Measurements from ENCODE around the gene TTC7B. TPM values are rescaled to one million over a fixed set of nuclear protein-coding genes. Genes with fewer than 3 reads are reported as not detected.

The TTC7B gene
- total and polyA plus RNA-seq, 2 donors (not counting 1 experiment from before 2014, with no cell fraction given) = 18.8 to 37.5 TPM

DNA sequence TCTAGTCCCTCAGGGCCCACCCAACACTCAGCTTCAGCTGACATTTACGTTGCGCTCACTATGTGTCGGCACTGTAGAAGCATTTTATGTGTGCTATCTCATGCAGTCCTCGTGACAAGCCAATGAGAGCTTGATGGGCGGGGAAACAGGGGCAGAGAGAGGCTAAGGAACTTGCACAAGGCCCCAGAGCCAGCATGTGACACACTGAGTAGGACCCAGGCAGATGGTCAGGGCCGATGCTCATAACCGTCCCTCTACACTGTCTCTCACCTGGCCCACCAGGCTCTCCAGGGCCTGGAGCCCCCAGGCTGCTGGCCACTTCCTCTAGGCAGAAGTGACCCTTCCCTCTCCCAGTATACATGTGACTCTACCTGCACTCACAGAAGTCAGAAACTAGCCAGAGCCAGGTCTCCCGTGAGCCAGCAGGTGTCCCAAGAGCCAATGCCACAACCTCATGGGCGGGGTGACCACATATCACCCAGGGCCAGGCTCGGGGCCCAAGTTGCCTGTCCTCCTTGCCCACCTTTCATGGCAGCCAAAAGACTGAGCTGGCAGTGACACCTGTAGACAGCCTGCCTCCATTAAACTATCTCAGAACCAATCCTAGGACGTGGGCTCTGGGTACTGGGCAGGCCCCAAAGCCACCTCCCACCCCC is 38.3 kb downstream of the TTC7B start:
- H3K4me1 ChIP-seq (ENCODE audit: control insufficient read depth, extremely low read depth, insufficient read depth, low read length) = no peaks in the 10 kb centered on the region
- no peak for TF ChIP-seq EZH2 (IDR thresholded peaks at IDR 0.05; ENCODE audit: low read length, missing control alignments)
- TF ChIP-seq, protein P1, sequence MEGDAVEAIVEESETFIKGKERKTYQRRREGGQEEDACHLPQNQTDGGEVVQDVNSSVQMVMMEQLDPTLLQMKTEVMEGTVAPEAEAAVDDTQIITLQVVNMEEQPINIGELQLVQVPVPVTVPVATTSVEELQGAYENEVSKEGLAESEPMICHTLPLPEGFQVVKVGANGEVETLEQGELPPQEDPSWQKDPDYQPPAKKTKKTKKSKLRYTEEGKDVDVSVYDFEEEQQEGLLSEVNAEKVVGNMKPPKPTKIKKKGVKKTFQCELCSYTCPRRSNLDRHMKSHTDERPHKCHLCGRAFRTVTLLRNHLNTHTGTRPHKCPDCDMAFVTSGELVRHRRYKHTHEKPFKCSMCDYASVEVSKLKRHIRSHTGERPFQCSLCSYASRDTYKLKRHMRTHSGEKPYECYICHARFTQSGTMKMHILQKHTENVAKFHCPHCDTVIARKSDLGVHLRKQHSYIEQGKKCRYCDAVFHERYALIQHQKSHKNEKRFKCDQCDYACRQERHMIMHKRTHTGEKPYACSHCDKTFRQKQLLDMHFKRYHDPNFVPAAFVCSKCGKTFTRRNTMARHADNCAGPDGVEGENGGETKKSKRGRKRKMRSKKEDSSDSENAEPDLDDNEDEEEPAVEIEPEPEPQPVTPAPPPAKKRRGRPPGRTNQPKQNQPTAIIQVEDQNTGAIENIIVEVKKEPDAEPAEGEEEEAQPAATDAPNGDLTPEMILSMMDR (conservative IDR thresholded peaks at IDR 0.05 in 1 of 2, IDR thresholded peaks at IDR 0.05 in 1 of 2; ENCODE audit: low read depth in 1 of 2, low read length in 2 of 2) = no peak
- H2AFZ ChIP-seq (ENCODE audit: low read length) = no peak overlapping the region
- no peaks in the 10 kb centered on the region for H3K79me2 ChIP-seq (ENCODE audit: control insufficient read depth, insufficient read depth, low read length)
- no peak overlapping the region for H3K9ac ChIP-seq (ENCODE audit: insufficient read depth, low read length)
- no peak overlapping the region for H3K4me3 ChIP-seq (replicated peaks in 1 of 4; ENCODE audit: control extremely low read depth in 1 of 4, insufficient read depth in 1 of 4, low read depth in 3 of 4, low read length in 4 of 4)
- no peaks in the 10 kb centered on the region for H3K9me3 ChIP-seq (ENCODE audit: control insufficient read depth, insufficient read depth, low read depth, low read length)
- H3K27me3 ChIP-seq (ENCODE audit: control insufficient read depth, insufficient read depth, low read length) = no peaks in the 10 kb centered on the region
- no peak for DNase-seq (ENCODE audit: low read depth in 2 of 2)
- no peaks in the 10 kb centered on the region for H4K20me1 ChIP-seq (ENCODE audit: control insufficient read depth, extremely low read depth, insufficient read depth, low read length)
- H3K4me2 ChIP-seq (ENCODE audit: extremely low read depth, insufficient read depth, low read length) = no peak overlapping the region
- no peak overlapping the region for H3K27ac ChIP-seq (ENCODE audit: insufficient read depth, low read length)
- H3K36me3 ChIP-seq (ENCODE audit: control insufficient read depth, insufficient read depth, low read length) = peaks cover 2% of the 10 kb centered on the region

DNA sequence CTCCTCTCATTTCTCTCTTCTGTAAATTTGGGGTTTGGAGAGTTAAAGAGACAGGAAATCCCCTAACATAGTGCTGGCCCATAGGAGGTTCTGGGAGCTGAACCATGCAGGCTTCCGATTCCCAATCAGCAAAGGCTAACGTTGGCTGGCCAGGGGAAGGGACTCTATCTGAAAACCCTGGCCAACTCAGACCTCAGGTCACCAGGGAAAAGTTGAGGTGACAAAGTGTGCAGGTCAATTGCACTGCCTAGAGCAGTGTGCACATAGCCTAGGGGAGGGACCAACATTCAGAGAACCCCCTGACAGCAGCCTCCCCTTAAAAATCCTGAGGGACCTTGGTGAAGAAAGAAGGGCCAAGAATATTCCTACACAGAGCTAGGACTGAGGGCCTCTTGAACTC is 38.9 kb downstream of the TTC7B start:
- Histone ChIP-seq H3K27ac (ENCODE audit: insufficient read depth, low read length) (no peak overlapping the region), H3K9me3 (ENCODE audit: control insufficient read depth, insufficient read depth, low read depth, low read length) (no peaks in the 10 kb centered on the region), H3K4me2 (ENCODE audit: extremely low read depth, insufficient read depth, low read length) (no peak overlapping the region), H3K36me3 (ENCODE audit: control insufficient read depth, insufficient read depth, low read length) (peaks cover 2% of the 10 kb centered on the region), H3K27me3 (ENCODE audit: control insufficient read depth, insufficient read depth, low read length) (no peaks in the 10 kb centered on the region), H3K4me1 (ENCODE audit: control insufficient read depth, extremely low read depth, insufficient read depth, low read length) (no peaks in the 10 kb centered on the region), H4K20me1 (ENCODE audit: control insufficient read depth, extremely low read depth, insufficient read depth, low read length) (no peaks in the 10 kb centered on the region), H3K9ac (ENCODE audit: insufficient read depth, low read length) (no peak overlapping the region), H3K4me3 (replicated peaks in 1 of 4; ENCODE audit: control extremely low read depth in 1 of 4, insufficient read depth in 1 of 4, low read depth in 3 of 4, low read length in 4 of 4) (no peak overlapping the region), H2AFZ (ENCODE audit: low read length) (no peak overlapping the region), H3K79me2 (ENCODE audit: control insufficient read depth, insufficient read depth, low read length) (no peaks in the 10 kb centered on the region)
- TF ChIP-seq, protein P1 (conservative IDR thresholded peaks at IDR 0.05 in 1 of 2, IDR thresholded peaks at IDR 0.05 in 1 of 2; ENCODE audit: low read depth in 1 of 2, low read length in 2 of 2) = no peak
- TF ChIP-seq EZH2 (IDR thresholded peaks at IDR 0.05; ENCODE audit: low read length, missing control alignments) = no peak
- DNase-seq (ENCODE audit: low read depth in 2 of 2) = no peak

DNA sequence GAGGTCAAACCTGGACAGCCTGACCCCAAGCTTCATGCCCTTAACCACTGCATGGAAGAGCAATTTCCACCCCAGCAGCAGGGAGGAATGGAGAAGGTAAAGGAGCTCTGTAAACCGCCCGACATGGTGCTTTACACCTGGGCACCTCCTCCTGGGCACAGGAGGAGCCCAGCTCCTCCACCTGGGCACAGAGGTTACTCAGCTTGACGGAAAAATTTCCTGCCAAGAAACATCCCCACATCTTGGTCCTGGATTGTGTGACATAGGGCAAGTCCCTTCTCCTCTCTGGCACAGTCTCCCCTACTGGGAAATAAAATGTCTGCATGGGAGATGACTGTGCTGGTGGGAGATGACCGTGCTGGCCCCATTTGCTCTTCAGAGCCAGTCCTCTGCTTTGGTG is 40.8 kb downstream of the TTC7B start:
- Histone ChIP-seq H3K4me3 (replicated peaks in 1 of 4; ENCODE audit: control extremely low read depth in 1 of 4, insufficient read depth in 1 of 4, low read depth in 3 of 4, low read length in 4 of 4) (no peak overlapping the region), H3K9me3 (ENCODE audit: control insufficient read depth, insufficient read depth, low read depth, low read length) (no peaks in the 10 kb centered on the region), H3K79me2 (ENCODE audit: control insufficient read depth, insufficient read depth, low read length) (no peaks in the 10 kb centered on the region), H3K27me3 (ENCODE audit: control insufficient read depth, insufficient read depth, low read length) (no peaks in the 10 kb centered on the region), H3K4me2 (ENCODE audit: extremely low read depth, insufficient read depth, low read length) (no peak overlapping the region), H3K4me1 (ENCODE audit: control insufficient read depth, extremely low read depth, insufficient read depth, low read length) (no peaks in the 10 kb centered on the region), H3K36me3 (ENCODE audit: control insufficient read depth, insufficient read depth, low read length) (peaks cover 2% of the 10 kb centered on the region), H3K9ac (ENCODE audit: insufficient read depth, low read length) (no peak overlapping the region), H4K20me1 (ENCODE audit: control insufficient read depth, extremely low read depth, insufficient read depth, low read length) (no peaks in the 10 kb centered on the region), H3K27ac (ENCODE audit: insufficient read depth, low read length) (no peak overlapping the region), H2AFZ (ENCODE audit: low read length) (no peak overlapping the region)
- TF ChIP-seq, protein P1 (conservative IDR thresholded peaks at IDR 0.05 in 1 of 2, IDR thresholded peaks at IDR 0.05 in 1 of 2; ENCODE audit: low read depth in 1 of 2, low read length in 2 of 2) = no peak
- no peak for TF ChIP-seq EZH2 (IDR thresholded peaks at IDR 0.05; ENCODE audit: low read length, missing control alignments)
- no peak for DNase-seq (ENCODE audit: low read depth in 2 of 2)

All from fibroblast of lung (primary cell).